GM19467 (cell line): ENCODE results near the gene HERC5.
"Not testable (repeated sequence)": the region's sequence is repeated elsewhere in the genome, so short reads cannot be mapped to it uniquely, and the experiment has no call there.

ENCODE experiments used
- ATAC-seq: cut with Tn5 transposase; IDR thresholded peaks from one replicate; pipeline ENCODE4 v1.9.1; 2021; ENCODE audit warnings: mild to moderate bottlenecking, moderate library complexity; ENCODE audit not compliant: unreplicated experiment

Gene HERC5

GRCh38 chr4:88447371-88448095, 9.4 kb upstream of the HERC5 start:
- no peak for ATAC-seq

- ATAC-seq = not testable (repeated sequence)
Measured at GRCh38 chr4:88448211-88448765, 8.6 kb upstream of the HERC5 start.

GRCh38 chr4:88448889-88449288, 8.0 kb upstream of the HERC5 start:
- ATAC-seq = no peak

GRCh38 chr4:88449290-88449689, 7.6 kb upstream of the HERC5 start:
- no peak for ATAC-seq

GRCh38 chr4:88451205-88451604, 5.7 kb upstream of the HERC5 start:
- no peak for ATAC-seq

- no peak for ATAC-seq
Measured at GRCh38 chr4:88452912-88453311, 4.0 kb upstream of the HERC5 start.

- peak; percentile 38 for ATAC-seq
Measured at GRCh38 chr4:88457307-88458103, 586 bp downstream of the HERC5 start.

- ATAC-seq = no peak
Measured at GRCh38 chr4:88458104-88458740, 1.3 kb downstream of the HERC5 start.

GRCh38 chr4:88465653-88466192, 8.8 kb downstream of the HERC5 start:
- no peak for ATAC-seq

- ATAC-seq = no peak
Measured at GRCh38 chr4:88467392-88467791, 10.5 kb downstream of the HERC5 start.

GRCh38 chr4:88477229-88477860, 20.4 kb downstream of the HERC5 start:
- ATAC-seq = no peak

- ATAC-seq = no peak
Measured at GRCh38 chr4:88478247-88478646, 21.3 kb downstream of the HERC5 start.

GRCh38 chr4:88481537-88481936, 24.6 kb downstream of the HERC5 start:
- ATAC-seq = no peak

- no peak for ATAC-seq
Measured at GRCh38 chr4:88489100-88489761, 32.3 kb downstream of the HERC5 start.

GRCh38 chr4:88497859-88498409, 41.0 kb downstream of the HERC5 start:
- no peak for ATAC-seq

- ATAC-seq = no peak
Measured at GRCh38 chr4:88503344-88503743, 46.4 kb downstream of the HERC5 start.

GRCh38 chr4:88511236-88511635, 54.3 kb downstream of the HERC5 start:
- ATAC-seq = no peak

- ATAC-seq = no peak
Measured at GRCh38 chr4:88514557-88515511, 57.9 kb downstream of the HERC5 start.

GRCh38 chr4:88516746-88517145, 59.8 kb downstream of the HERC5 start:
- ATAC-seq = no peak
